GM12891 (cell line): ENCODE measurements around the gene INSR.

Experiments used
- POLR2A ChIP-seq: IDR thresholded peaks from 2 replicates; pipeline ENCODE4 v1.6.1; 2011; ENCODE audit warnings: low read depth, low read length, control low read depth
- POLR2AphosphoS5 ChIP-seq: IDR thresholded peaks from 2 replicates; pipeline ENCODE4 v1.6.1; 2011; ENCODE audit warnings: low read depth, low read length, control low read depth
- TAF1 ChIP-seq: IDR thresholded peaks from 2 replicates; pipeline ENCODE4 v1.6.1; 2011; ENCODE audit warnings: low read depth, low read length, control low read depth

- TF ChIP-seq TAF1 = no peak
- TF ChIP-seq POLR2A = no peak
- TF ChIP-seq POLR2AphosphoS5 = no peak
These were observed 47.9 kb upstream of the INSR start for GRCh38 chr19:7342143-7342542.
